H1 (cell line): Measurements from ENCODE around the gene SGMS1. TPM values are rescaled to one million over a fixed set of nuclear protein-coding genes. Genes with fewer than 3 reads are reported as not detected.

Experiments used
- CTCF ChIA-PET: fragments of 300-600 bp; sonication (Branson Sonifier 250); formaldehyde crosslinking; loops from one replicate; lab custom pipeline; 2021; ENCODE audit not compliant: partially characterized antibody; lab: Charles Lee
- POLR2A ChIA-PET: fragments of 300-600 bp; sonication (Branson Sonifier 250); formaldehyde crosslinking; loops from one replicate; lab custom pipeline; 2021; ENCODE audit warnings: inconsistent platforms; ENCODE audit not compliant: partially characterized antibody; lab: Charles Lee
- DNase-seq, 2 experiments: peaks; one replicate each; pipeline versions ENCODE4 v3.0.0 to v3.0.0-alpha.2; 2010 to 2022; ENCODE audit warnings: low spot score in 2 of 2, low read depth in 1 of 2, mixed read lengths in 1 of 2
- FAIRE-seq: peaks from 2 replicates; lab custom pipeline; 2011; peaks lifted over from hg19 to GRCh38; lab: Jason Lieb, UNC
- H2AFZ ChIP-seq: 2 replicates; pipeline ENCODE4 v1.8.1; 2012; ENCODE audit warnings: low read length, inconsistent platforms
- H2AK5ac ChIP-seq: 2 replicates; pipeline ENCODE4 v1.6.1; 2013; ENCODE audit warnings: low read depth, low read length
- H2BK120ac ChIP-seq: replicated peaks from 2 replicates; pipeline ENCODE3; 2013; ENCODE audit warnings: low read depth, low read length, inconsistent platforms
- H2BK12ac ChIP-seq: 2 replicates; pipeline ENCODE4 v1.6.1; 2013; ENCODE audit warnings: low read depth, low read length
- H2BK15ac ChIP-seq: 2 replicates; pipeline ENCODE4 v1.6.1; 2013; ENCODE audit warnings: low read length
- H2BK20ac ChIP-seq: 2 replicates; pipeline ENCODE4 v1.6.1; 2013; ENCODE audit warnings: low read length
- H2BK5ac ChIP-seq: 2 replicates; pipeline ENCODE4 v1.6.1; 2013; ENCODE audit warnings: low read depth, low read length
- H3K14ac ChIP-seq: 2 replicates; pipeline ENCODE4 v1.6.1; 2013; ENCODE audit warnings: inconsistent platforms; ENCODE audit not compliant: insufficient read length
- H3K18ac ChIP-seq: 2 replicates; pipeline ENCODE4 v1.6.1; 2013; ENCODE audit warnings: low read length; ENCODE audit errors: extremely low read depth
- H3K23ac ChIP-seq: 2 replicates; pipeline ENCODE4 v1.6.1; 2013; ENCODE audit warnings: inconsistent platforms; ENCODE audit not compliant: insufficient read length
- H3K23me2 ChIP-seq: 2 replicates; pipeline ENCODE4 v1.6.1; 2013; ENCODE audit warnings: low read depth, low read length
- H3K27ac ChIP-seq: 2 replicates; pipeline ENCODE4 v1.6.1; 2011; ENCODE audit warnings: low read depth, low read length, inconsistent platforms
- H3K27me3 ChIP-seq, 4 experiments: replicated peaks in 1 of 4; 1 replicate in 1 of 4; 2 replicates in 3 of 4; pipeline versions ENCODE4 v1.6.1 to v1.8.1; 2011 to 2013; ENCODE audit warnings: low read length in 3 of 4, mild to moderate bottlenecking in 3 of 4, inconsistent platforms in 2 of 4, mixed read lengths in 2 of 4, moderate library complexity in 1 of 4; ENCODE audit not compliant: control insufficient read depth in 3 of 4, insufficient read depth in 3 of 4; ENCODE audit errors: extremely low read depth in 1 of 4
- H3K36me3 ChIP-seq, 4 experiments: 2 replicates each; pipeline versions ENCODE4 v1.6.1 to v1.8.1; 2011 to 2013; ENCODE audit warnings: mild to moderate bottlenecking in 4 of 4, low read length in 3 of 4, moderate library complexity in 2 of 4, control low read depth in 1 of 4, inconsistent platforms in 1 of 4; ENCODE audit not compliant: insufficient read depth in 4 of 4, control insufficient read depth in 2 of 4
- H3K4ac ChIP-seq: replicated peaks from 2 replicates; pipeline ENCODE3; 2013; ENCODE audit warnings: low read length, low read depth, mixed read lengths, inconsistent platforms; ENCODE audit not compliant: insufficient read length
- H3K4me1 ChIP-seq, 4 experiments: replicated peaks in 1 of 4; 1 replicate in 1 of 4; 2 replicates in 3 of 4; pipeline versions ENCODE4 v1.6.1 to v1.8.1; 2011 to 2013; ENCODE audit warnings: low read length in 3 of 4, inconsistent platforms in 2 of 4, mixed read lengths in 1 of 4; ENCODE audit not compliant: insufficient read depth in 4 of 4, control insufficient read depth in 3 of 4
- H3K4me2 ChIP-seq, 2 experiments: 2 replicates each; pipeline versions ENCODE4 v1.6.1 to v1.8.1; 2011 to 2013; ENCODE audit warnings: low read depth in 2 of 2, low read length in 2 of 2, control low read depth in 1 of 2, inconsistent platforms in 1 of 2, mild to moderate bottlenecking in 1 of 2; ENCODE audit not compliant: insufficient read depth in 1 of 2
- H3K4me3 ChIP-seq, 4 experiments: fragments of 200-600, 300-600 bp in 1 of 4; sonication (generic), shearing (Covaris generic), sonication (Bioruptor Twin) in 1 of 4; 2 replicates each; pipeline versions ENCODE4 v1.5.1 to v1.8.1; 2011 to 2016; ENCODE audit warnings: low read length in 4 of 4, low read depth in 3 of 4, control low read depth in 2 of 4, inconsistent platforms in 2 of 4, mild to moderate bottlenecking in 2 of 4, mixed read lengths in 1 of 4, moderate library complexity in 1 of 4; ENCODE audit not compliant: insufficient read depth in 2 of 4; ENCODE audit errors: extremely low read depth in 1 of 4
- H3K56ac ChIP-seq: replicated peaks from 2 replicates; pipeline ENCODE3; 2013; ENCODE audit warnings: low read depth, mild to moderate bottlenecking, mixed read lengths, low read length, inconsistent platforms; ENCODE audit not compliant: insufficient read length
- H3K79me1 ChIP-seq: 2 replicates; pipeline ENCODE4 v1.6.1; 2013; ENCODE audit warnings: low read depth, low read length, control low read depth
- H3K79me2 ChIP-seq, 2 experiments: 2 replicates each; pipeline versions ENCODE4 v1.6.1 to v1.8.1; 2012 to 2013; ENCODE audit warnings: low read length in 2 of 2, mild to moderate bottlenecking in 2 of 2, inconsistent platforms in 1 of 2; ENCODE audit not compliant: insufficient read depth in 2 of 2, control insufficient read depth in 1 of 2
- H3K9ac ChIP-seq, 4 experiments: replicated peaks in 1 of 4; 1 replicate in 1 of 4; 2 replicates in 3 of 4; pipeline versions ENCODE4 v1.6.1 to v1.8.1; 2011 to 2013; ENCODE audit warnings: low read depth in 3 of 4, low read length in 3 of 4, control low read depth in 2 of 4, mild to moderate bottlenecking in 2 of 4, moderate library complexity in 2 of 4, inconsistent platforms in 1 of 4; ENCODE audit errors: extremely low read depth in 1 of 4
- H3K9me3 ChIP-seq, 2 experiments: 2 replicates each; pipeline versions ENCODE4 v1.6.1 to v1.8.1; 2012 to 2013; ENCODE audit warnings: mild to moderate bottlenecking in 2 of 2, moderate library complexity in 2 of 2, control low read depth in 1 of 2, inconsistent platforms in 1 of 2, low read depth in 1 of 2, low read length in 1 of 2, mixed read lengths in 1 of 2; ENCODE audit not compliant: insufficient read depth in 2 of 2
- H4K20me1 ChIP-seq, 2 experiments: replicated peaks in 1 of 2; 2 replicates each; pipeline versions ENCODE3 to v1.8.1; 2011 to 2013; ENCODE audit warnings: inconsistent platforms in 2 of 2, low read length in 2 of 2, mild to moderate bottlenecking in 1 of 2; ENCODE audit not compliant: insufficient read depth in 2 of 2, control insufficient read depth in 1 of 2
- H4K5ac ChIP-seq: 2 replicates; pipeline ENCODE4 v1.6.1; 2013; ENCODE audit warnings: low read length, low read depth, mixed read lengths, inconsistent platforms; ENCODE audit not compliant: insufficient read length
- H4K8ac ChIP-seq: 2 replicates; pipeline ENCODE4 v1.8.0; 2013; ENCODE audit warnings: mild to moderate bottlenecking, moderate library complexity, low read length, inconsistent platforms; ENCODE audit not compliant: insufficient read depth; ENCODE audit errors: extremely low read depth
- H4K91ac ChIP-seq: replicated peaks from 2 replicates; pipeline ENCODE3; 2013; ENCODE audit warnings: low read length, mixed read lengths, inconsistent platforms; ENCODE audit not compliant: insufficient read length
- ASH2L ChIP-seq: fragments of 200-600, 300-600 bp; sonication (generic); IDR thresholded peaks from one replicate; pipeline ENCODE4 v1.7.1; 2017; ENCODE audit warnings: low read length
- ATF3 ChIP-seq: IDR thresholded peaks from 2 replicates; pipeline ENCODE4 v1.6.1; 2011; ENCODE audit warnings: low read depth, mild to moderate bottlenecking, low read length; ENCODE audit not compliant: insufficient read depth
- CHD1 ChIP-seq: IDR thresholded peaks from 2 replicates; pipeline ENCODE4 v1.6.1; 2012; ENCODE audit warnings: low read depth, low read length, improper control_type of control experiment
- NANOG ChIP-seq: IDR thresholded peaks from 2 replicates; pipeline ENCODE4 v1.6.1; 2011; ENCODE audit warnings: low read length, low read depth, mild to moderate bottlenecking, inconsistent platforms; ENCODE audit not compliant: insufficient read depth, poor library complexity, severe bottlenecking
- NRF1 ChIP-seq: IDR thresholded peaks from 2 replicates; pipeline ENCODE4 v1.6.1; 2011; ENCODE audit warnings: mild to moderate bottlenecking, low read depth, low read length, improper control_type of control experiment
- POLR2AphosphoS5 ChIP-seq: IDR thresholded peaks from 2 replicates; pipeline ENCODE4 v1.6.1; 2011; ENCODE audit warnings: low read depth, low read length
- RBBP5 ChIP-seq: IDR thresholded peaks from 2 replicates; pipeline ENCODE4 v1.7.1; 2012; ENCODE audit warnings: low read depth, mild to moderate bottlenecking, inconsistent platforms, low read length, moderate library complexity, borderline replicate concordance
- RXRA ChIP-seq: IDR thresholded peaks from 2 replicates; pipeline ENCODE4 v1.6.1; 2011; ENCODE audit warnings: low read depth, mild to moderate bottlenecking, low read length, moderate library complexity; ENCODE audit not compliant: insufficient read depth
- SIN3A ChIP-seq, 2 experiments: IDR thresholded peaks in 1 of 2; conservative IDR thresholded peaks in 1 of 2; 2 replicates each; pipeline ENCODE4 v1.6.1; 2011 to 2012; ENCODE audit warnings: low read length in 2 of 2, improper control_type of control experiment in 1 of 2, low read depth in 1 of 2, mild to moderate bottlenecking in 1 of 2
- SP4 ChIP-seq: IDR thresholded peaks from 2 replicates; pipeline ENCODE4 v1.6.1; 2012; ENCODE audit warnings: low read length, inconsistent platforms
- SRF ChIP-seq: IDR thresholded peaks from 2 replicates; pipeline ENCODE4 v1.6.1; 2011; ENCODE audit warnings: mild to moderate bottlenecking, low read depth, low read length, moderate library complexity
- TCF12 ChIP-seq: IDR thresholded peaks from 2 replicates; pipeline ENCODE4 v1.6.1; 2011; ENCODE audit warnings: low read depth, mild to moderate bottlenecking, low read length
- WGBS, 2 experiments: shearing (Covaris generic) in 1 of 2; methylation state at CpG; one replicate each; pipeline versions ENCODE4 v1.1.6 to v1.1.7; 2013 to 2015; ENCODE audit warnings: low lambda C conversion rate in 2 of 2, mixed read lengths in 2 of 2, inconsistent platforms in 1 of 2, low coverage in 1 of 2, missing lambda C conversion rate in 1 of 2; ENCODE audit not compliant: insufficient replicate concordance in 2 of 2, insufficient coverage in 1 of 2, insufficient read length in 1 of 2; ENCODE audit errors: extremely low coverage in 1 of 2, missing lambda C conversion rate in 1 of 2; 5-methylcytosine and 5-hydroxymethylcytosine counted together
- polyA plus RNA-seq, 7 experiments: library from polyadenylated mRNA; depleted of rRNA in 3 of 7; stranded (reverse) in 5 of 7; unstranded in 2 of 7; fragments of >200 nt in 5 of 7; fragments of 200-250 nt in 2 of 7; gene quantifications; 1 replicate in 5 of 7; 2 replicates in 1 of 7; 4 replicates in 1 of 7; pipeline versions ENCODE4 v1.2.1 to v1.2.3, GENCODE V29; 2011 to 2013; ENCODE audit warnings: missing spikeins in 2 of 7, mixed read lengths in 2 of 7
- total RNA-seq: library from RNA; stranded (reverse); fragmentation: NEBNext Ultra II Directional; extraction: Animal tissue kit (Norgen Biotek cat#: 25700); gene quantifications from 2 replicates; pipeline ENCODE4 v1.2.1, GENCODE V29; 2021

SGMS1 gene
- total and polyA plus RNA-seq, 2 of the 8 experiments (the other 6 are each of a cell fraction or from before 2014, with no cell fraction given): 6.0 to 15.6 TPM

- H3K4me3 ChIP-seq: no peak overlapping the region
- DNase-seq (no peak), FAIRE-seq (no peak)
- no peak overlapping the region for H4K8ac ChIP-seq
- no peak overlapping the region for H4K91ac ChIP-seq
- H3K27ac ChIP-seq: no peak overlapping the region
- H2AK5ac ChIP-seq: no peak overlapping the region
- peaks cover 0 to 2% of the 10 kb centered on the region in 2 experiments for H4K20me1 ChIP-seq
- TF ChIP-seq NRF1: no peak
- no peak for TF ChIP-seq ATF3
- no peak for TF ChIP-seq CHD1
- no peak for TF ChIP-seq ASH2L
- no peak for TF ChIP-seq SRF
- TF ChIP-seq TCF12: no peak
- TF ChIP-seq SIN3A (conservative IDR thresholded peaks at IDR 0.05 in 1 of 2, IDR thresholded peaks at IDR 0.05 in 1 of 2; ENCODE audit: low read depth in 1 of 2, low read length in 2 of 2): no peak
- no peak for TF ChIP-seq RBBP5
- TF ChIP-seq POLR2AphosphoS5: no peak
- no peak for TF ChIP-seq NANOG
- no peak for TF ChIP-seq RXRA
- no peak for TF ChIP-seq SP4
- no peak overlapping the region for H3K9ac ChIP-seq
- no peak overlapping the region for H3K56ac ChIP-seq
- CTCF ChIA-PET: interaction anchor here (1.0 kb wide), 1 partner anchor 18 kb away, joined by 5 read pairs; no protein-coding TSS in a partner anchor
- H2BK12ac ChIP-seq: no peak overlapping the region
- no peak overlapping the region for H2BK120ac ChIP-seq
- no peak overlapping the region for H3K23ac ChIP-seq
- H3K14ac ChIP-seq: no peak overlapping the region
- WGBS, 2 experiments: 91% methylated on average over 4 of the region's 4 CpGs; no CpG with 5 or more reads in 1 of the 2 experiments
- H3K4me2 ChIP-seq: no peak overlapping the region
- H2BK5ac ChIP-seq: no peak overlapping the region
- H3K79me1 ChIP-seq: no peaks in the 10 kb centered on the region
- H3K27me3 ChIP-seq: no peaks in the 10 kb centered on the region
- H2BK15ac ChIP-seq: no peak overlapping the region
- H3K36me3 ChIP-seq: no peaks in the 10 kb centered on the region; a peak in 1 of 8 replicates
- POLR2A ChIA-PET: no interaction called here
- H3K23me2 ChIP-seq: no peaks in the 10 kb centered on the region
- H4K5ac ChIP-seq: no peak overlapping the region
- no peaks in the 10 kb centered on the region for H3K9me3 ChIP-seq
- no peak overlapping the region for H3K18ac ChIP-seq
- H3K4ac ChIP-seq: no peak overlapping the region
- no peak overlapping the region for H2BK20ac ChIP-seq
- no peaks in the 10 kb centered on the region for H3K4me1 ChIP-seq
- no peak overlapping the region for H2AFZ ChIP-seq
- peaks cover 0 to 6% of the 10 kb centered on the region in 2 experiments; a peak in 1 of 4 replicates for H3K79me2 ChIP-seq
These were observed 183.3 kb downstream of the SGMS1 start for GRCh38 chr10:50440489-50440888.
